Stimulated activated CD8-positive, alpha-beta memory T cell treated with anti-CD3 and anti-CD28 coated beads, Interleukin-7, amount 100 ng/mL, for 48 hours (primary cell): ENCODE data around the gene GZF1.

Source experiments
- DNase-seq, 2 donors: peaks; one replicate each; pipeline ENCODE4 v3.0.0-alpha.2; 2020; ENCODE audit warnings: low read depth in 1 of 2; ENCODE audit errors: extremely low read depth in 1 of 2

Gene GZF1

GRCh38 chr20:23404196-23404595 lies 42.2 kb downstream of the GZF1 start:
- DNase-seq, result no peak

GRCh38 chr20:23406880-23407279 lies 44.9 kb downstream of the GZF1 start:
- DNase-seq, result no peak

- no peak for DNase-seq
Observed at GRCh38 chr20:23407781-23408464, 45.9 kb downstream of the GZF1 start.

GRCh38 chr20:23408957-23409356 lies 47.0 kb downstream of the GZF1 start:
- no peak for DNase-seq

- no peak for DNase-seq
Observed at GRCh38 chr20:23409800-23410199, 47.8 kb downstream of the GZF1 start.

- no peak for DNase-seq
Observed at GRCh38 chr20:23410916-23411695, 49.1 kb downstream of the GZF1 start.

GRCh38 chr20:23412026-23412425 lies 50.0 kb downstream of the GZF1 start:
- no peak for DNase-seq

GRCh38 chr20:23413862-23414422 lies 52.0 kb downstream of the GZF1 start:
- DNase-seq, result no peak

- no peak for DNase-seq
Observed at GRCh38 chr20:23414526-23415188, 52.7 kb downstream of the GZF1 start.

GRCh38 chr20:23415555-23415954 lies 53.6 kb downstream of the GZF1 start:
- no peak for DNase-seq

- no peak for DNase-seq
Observed at GRCh38 chr20:23415959-23416583, 54.1 kb downstream of the GZF1 start.

- no peak for DNase-seq
Observed at GRCh38 chr20:23417861-23418260, 55.9 kb downstream of the GZF1 start.

- DNase-seq, result no peak
Observed at GRCh38 chr20:23419657-23419994, 57.6 kb downstream of the GZF1 start.

- no peak for DNase-seq
Observed at GRCh38 chr20:23419995-23420901, 58.3 kb downstream of the GZF1 start.

- DNase-seq, result peak; percentile 89 to 91
Observed at GRCh38 chr20:23420943-23421931, 59.3 kb downstream of the GZF1 start, which contains the start of gene NAPB. Gene NAPB (minus strand): TSS chr20:23421488. CDS start chr20:23421402, 86 bp downstream.
